Urinary bladder (tissue), 4 donors: ENCODE results near the gene EMD. TPM values are rescaled to one million over a fixed set of nuclear protein-coding genes. Genes with fewer than 3 reads are reported as not detected.
A peak's percentile ranks its signal among the peaks of the same experiment; 100 is the strongest.

Experiments
- DNase-seq: peaks from one replicate; pipeline ENCODE4 v3.0.0-alpha.2; 2015; ENCODE audit errors: extremely low spot score
- H3K27ac ChIP-seq: one replicate; pipeline ENCODE4 v1.5.1; 2013; ENCODE audit warnings: low read depth, mild to moderate bottlenecking, moderate library complexity
- H3K36me3 ChIP-seq: one replicate; pipeline ENCODE4 v1.6.1; 2013; ENCODE audit warnings: mild to moderate bottlenecking, moderate library complexity; ENCODE audit not compliant: insufficient read depth
- H3K4me1 ChIP-seq: one replicate; pipeline ENCODE4 v1.6.1; 2013; ENCODE audit warnings: mild to moderate bottlenecking, moderate library complexity; ENCODE audit not compliant: insufficient read depth
- H3K4me3 ChIP-seq: one replicate; pipeline ENCODE4 v1.5.1; 2013; ENCODE audit warnings: low read depth, low read length
- WGBS: extraction: QIAGEN DNeasy Blood & Tissue Kit; methylation state at CpG from one replicate; pipeline ENCODE4 v1.1.7; 2013; 5-methylcytosine and 5-hydroxymethylcytosine counted together
- polyA plus RNA-seq: library from polyadenylated mRNA; stranded (reverse); fragments of 200-250 nt; gene quantifications from one replicate; pipeline ENCODE4 v1.2.3, GENCODE V29; 2013
- total RNA-seq: library from RNA; depleted of rRNA; stranded (reverse); fragments of >200 nt; gene quantifications from one replicate; pipeline ENCODE4 v1.2.3, GENCODE V29; 2014
- donor health status: healthy with polysubstance abuse.
- donor health status: healthy.

The EMD gene
- total and polyA plus RNA-seq, 2 donors, result 25.9 to 138 TPM

GRCh38 chrX:154370300-154371016 is 8.6 kb upstream of the EMD start:
- under 1% methylated on average over 62 of the region's 63 CpGs for WGBS
- no peaks in the 10 kb centered on the region for H3K4me1 ChIP-seq
- H3K4me3 ChIP-seq, result peak overlapping the region; percentile 85
- H3K27ac ChIP-seq, result peak overlapping the region; percentile 74
- DNase-seq, result no peak
- H3K36me3 ChIP-seq, result peaks cover 2% of the 10 kb centered on the region

GRCh38 chrX:154371017-154371788 is 7.9 kb upstream of the EMD start:
- peak overlapping the region; percentile 85 for H3K4me3 ChIP-seq
- peak overlapping the region; percentile 48 for H3K27ac ChIP-seq
- no peaks in the 10 kb centered on the region for H3K36me3 ChIP-seq
- under 1% methylated on average over 75 of the region's 77 CpGs for WGBS
- DNase-seq, result peak; percentile 77
- H3K4me1 ChIP-seq, result no peaks in the 10 kb centered on the region

GRCh38 chrX:154371789-154372300 is 7.2 kb upstream of the EMD start:
- 5% methylated on average over 43 of the region's 43 CpGs for WGBS
- no peak for DNase-seq
- no peaks in the 10 kb centered on the region for H3K4me1 ChIP-seq

GRCh38 chrX:154372612-154373022 is 6.5 kb upstream of the EMD start:
- no peak for DNase-seq
- no peak overlapping the region for H3K27ac ChIP-seq
- H3K36me3 ChIP-seq, result no peaks in the 10 kb centered on the region
- WGBS, result 17% methylated on average over 5 of the region's 5 CpGs
- peak overlapping the region; percentile 43 for H3K4me3 ChIP-seq
- H3K4me1 ChIP-seq, result no peaks in the 10 kb centered on the region

More at GRCh38 chrX:154371789-154372300, 7.2 kb upstream of the EMD start:
- Histone ChIP-seq H3K36me3 (no peaks in the 10 kb centered on the region), H3K27ac (peak overlapping the region; percentile 77), H3K4me3 (peak overlapping the region; percentile 55)

- Histone ChIP-seq H3K4me3 (peak overlapping the region; percentile 43), H3K36me3 (no peaks in the 10 kb centered on the region), H3K4me1 (no peaks in the 10 kb centered on the region), H3K27ac (peak overlapping the region; percentile 81)
- DNase-seq, result no peak
- 7% methylated on average over 23 of the region's 23 CpGs for WGBS
Observed at GRCh38 chrX:154373340-154374306, 5.5 kb upstream of the EMD start.

- no peaks in the 10 kb centered on the region for H3K4me1 ChIP-seq
- H3K27ac ChIP-seq, result peak within 1 kb of the TSS; percentile 81
- no peaks in the 10 kb centered on the region for H3K36me3 ChIP-seq
- H3K4me3 ChIP-seq, result peak within 1 kb of the TSS; percentile 43
- 3% methylated on average over 89 of the region's 95 CpGs for WGBS
- DNase-seq, result no peak
Observed at GRCh38 chrX:154374313-154375155, 4.6 kb upstream of the EMD start, which contains the start of gene FLNA. Gene FLNA (minus strand): TSS chrX:154374634. CDS start chrX:154371245, 3,389 bp downstream.

GRCh38 chrX:154375156-154375504 is 4.0 kb upstream of the EMD start:
- no peaks in the 10 kb centered on the region for H3K36me3 ChIP-seq
- no peak for DNase-seq
- WGBS, result 33% methylated on average over 10 of the region's 10 CpGs
- peak overlapping the region; percentile 34 for H3K27ac ChIP-seq
- H3K4me1 ChIP-seq, result no peaks in the 10 kb centered on the region
- no peak overlapping the region for H3K4me3 ChIP-seq

- no peak overlapping the region for H3K27ac ChIP-seq
- 33% methylated on average over 3 of the region's 3 CpGs for WGBS
- no peaks in the 10 kb centered on the region for H3K4me1 ChIP-seq
- H3K36me3 ChIP-seq, result no peaks in the 10 kb centered on the region
- DNase-seq, result no peak
- H3K4me3 ChIP-seq, result no peak overlapping the region
Observed at GRCh38 chrX:154376774-154377173, 2.3 kb upstream of the EMD start.

- DNase-seq, result no peak
- Histone ChIP-seq H3K36me3 (no peaks in the 10 kb centered on the region), H3K4me3 (peak overlapping the region; percentile 34), H3K4me1 (no peaks in the 10 kb centered on the region), H3K27ac (peak overlapping the region; percentile 96)
- whole genome bisulfite sequencing, result 1% methylated on average over 61 of the region's 79 CpGs
Observed at GRCh38 chrX:154378059-154378798, 866 bp upstream of the EMD start.

GRCh38 chrX:154379569-154379951 is 465 bp downstream of the EMD start:
- under 1% methylated on average over 38 of the region's 38 CpGs for WGBS
- Histone ChIP-seq H3K4me3 (peak overlapping the region; percentile 76), H3K4me1 (no peaks in the 10 kb centered on the region), H3K36me3 (no peaks in the 10 kb centered on the region), H3K27ac (peak overlapping the region; percentile 99)
- no peak for DNase-seq

- no peaks in the 10 kb centered on the region for H3K4me1 ChIP-seq
- DNase-seq, result no peak
- H3K4me3 ChIP-seq, result peak overlapping the region; percentile 76
- H3K27ac ChIP-seq, result peak overlapping the region; percentile 99
- 29% methylated on average over 13 of the region's 13 CpGs for WGBS
- no peaks in the 10 kb centered on the region for H3K36me3 ChIP-seq
Observed at GRCh38 chrX:154380153-154380552, 1.1 kb downstream of the EMD start.

GRCh38 chrX:154380787-154381186 is 1.7 kb downstream of the EMD start:
- DNase-seq, result no peak
- WGBS, result 74% methylated on average over 14 of the region's 14 CpGs
- H3K4me1 ChIP-seq, result no peaks in the 10 kb centered on the region
- H3K4me3 ChIP-seq, result no peak overlapping the region
- H3K36me3 ChIP-seq, result no peaks in the 10 kb centered on the region
- no peak overlapping the region for H3K27ac ChIP-seq
